ENCODE measurements around the gene ZNF511. TPM values are rescaled to one million over a fixed set of nuclear protein-coding genes. Genes with fewer than 3 reads are reported as not detected.
A peak's percentile ranks its signal among the peaks of the same experiment; 100 is the strongest.

The ZNF511 gene
- total and polyA plus RNA-seq, 7 donors, result 43.2 to 64.2 (median 48.9) TPM

DNA sequence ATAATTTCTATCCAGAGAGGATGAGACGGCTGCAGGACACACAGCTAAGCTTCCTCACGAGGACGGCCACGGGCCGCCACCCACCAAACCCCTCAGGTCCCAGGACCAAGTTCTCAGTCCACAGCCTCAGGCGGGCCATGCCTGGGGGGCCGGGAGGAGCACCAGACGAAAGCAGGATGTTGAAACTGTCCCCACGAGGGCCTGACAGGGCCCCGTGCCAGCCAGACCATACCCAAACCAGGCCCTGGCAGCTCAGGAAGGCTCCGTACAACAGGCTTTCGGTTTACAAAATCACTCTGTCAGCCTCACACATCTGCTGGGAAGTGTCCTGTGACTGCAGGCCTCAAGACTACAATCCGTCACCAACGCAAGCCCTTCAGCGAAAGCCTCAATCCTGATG, 14.5 kb upstream of the ZNF511 start:
- WGBS, 3 donors, result 85 to 88% (median 87%) methylated on average over 15 of the region's 15 CpGs
- Histone ChIP-seq H3K4me1 (no peaks in the 10 kb centered on the region), H3K9me3 (no peaks in the 10 kb centered on the region), H3K4me3 (no peak overlapping the region), H3K27ac (no peak overlapping the region), H3K36me3 (ENCODE audit: insufficient read depth in 1 of 2, low read depth in 1 of 2) (peaks cover 14 to 89% of the 10 kb centered on the region in 2 donors), H3K27me3 (ENCODE audit: insufficient read depth in 3 of 3, low read length in 2 of 3) (no peaks in the 10 kb centered on the region)
- intact Hi-C loops (cut with DNase I), result no loop called here
- ATAC-seq, result no peak
- DNase-seq, result peak in 1 of 2 donors; percentile 20
- TF ChIP-seq, protein P1, sequence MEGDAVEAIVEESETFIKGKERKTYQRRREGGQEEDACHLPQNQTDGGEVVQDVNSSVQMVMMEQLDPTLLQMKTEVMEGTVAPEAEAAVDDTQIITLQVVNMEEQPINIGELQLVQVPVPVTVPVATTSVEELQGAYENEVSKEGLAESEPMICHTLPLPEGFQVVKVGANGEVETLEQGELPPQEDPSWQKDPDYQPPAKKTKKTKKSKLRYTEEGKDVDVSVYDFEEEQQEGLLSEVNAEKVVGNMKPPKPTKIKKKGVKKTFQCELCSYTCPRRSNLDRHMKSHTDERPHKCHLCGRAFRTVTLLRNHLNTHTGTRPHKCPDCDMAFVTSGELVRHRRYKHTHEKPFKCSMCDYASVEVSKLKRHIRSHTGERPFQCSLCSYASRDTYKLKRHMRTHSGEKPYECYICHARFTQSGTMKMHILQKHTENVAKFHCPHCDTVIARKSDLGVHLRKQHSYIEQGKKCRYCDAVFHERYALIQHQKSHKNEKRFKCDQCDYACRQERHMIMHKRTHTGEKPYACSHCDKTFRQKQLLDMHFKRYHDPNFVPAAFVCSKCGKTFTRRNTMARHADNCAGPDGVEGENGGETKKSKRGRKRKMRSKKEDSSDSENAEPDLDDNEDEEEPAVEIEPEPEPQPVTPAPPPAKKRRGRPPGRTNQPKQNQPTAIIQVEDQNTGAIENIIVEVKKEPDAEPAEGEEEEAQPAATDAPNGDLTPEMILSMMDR (IDR thresholded peaks at IDR 0.05), result no peak

DNA sequence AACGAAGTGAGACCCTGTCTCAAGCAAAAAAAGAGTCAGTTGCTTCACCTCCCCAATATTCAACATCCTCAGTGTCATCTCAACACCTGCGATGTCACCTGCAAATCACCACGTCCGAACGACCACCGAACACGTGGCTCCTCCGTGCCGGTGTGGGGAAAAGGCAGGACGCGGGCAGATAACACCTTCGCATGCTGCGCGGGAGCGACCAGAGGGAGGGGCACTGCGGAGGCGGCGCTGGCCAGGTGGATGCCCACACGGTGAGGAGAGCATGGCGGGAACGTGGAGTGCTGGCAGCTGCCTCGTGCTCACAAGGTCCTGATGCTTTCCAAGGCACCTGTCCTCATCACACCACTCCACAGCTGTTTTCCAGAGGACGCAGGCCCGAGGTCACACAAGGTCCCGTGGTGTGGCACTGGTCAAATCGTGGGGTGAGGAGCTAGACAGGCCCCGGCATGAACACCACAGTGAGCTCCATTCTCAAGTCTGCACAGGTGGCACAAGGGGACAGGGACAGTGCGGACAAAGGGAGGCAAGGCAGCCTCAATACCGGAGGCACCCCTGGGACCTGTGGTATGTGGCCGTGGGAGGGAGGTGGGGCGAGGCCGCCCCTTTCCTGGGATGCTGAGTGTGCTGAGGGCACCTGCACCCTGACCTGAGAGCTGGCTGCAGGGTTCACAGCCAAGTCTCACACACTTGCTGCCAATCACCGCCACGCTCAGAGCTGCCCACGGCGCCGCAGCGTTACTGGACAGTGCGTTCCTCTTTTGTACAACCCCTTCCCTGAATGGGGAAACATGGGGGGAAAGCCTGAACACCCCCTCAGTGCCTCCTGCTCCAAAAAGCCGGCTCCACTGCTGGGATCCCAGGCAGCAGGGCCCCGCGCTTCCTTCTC, 13.0 kb upstream of the ZNF511 start:
- H3K4me1 ChIP-seq, result no peaks in the 10 kb centered on the region
- ATAC-seq (peak in 1 of 4 donors; percentile 28), DNase-seq (peak; percentile 9 to 54)
- H3K27me3 ChIP-seq (ENCODE audit: insufficient read depth in 3 of 3, low read length in 2 of 3), result no peaks in the 10 kb centered on the region
- no peak overlapping the region for H3K4me3 ChIP-seq
- H3K9me3 ChIP-seq, result no peaks in the 10 kb centered on the region
- no peak overlapping the region for H3K27ac ChIP-seq
- intact Hi-C loops (cut with DNase I), result no loop called here
- WGBS, 3 donors, result 82 to 88% (median 85%) methylated on average over 35 to 42 of the region's 42 CpGs
- TF ChIP-seq, protein P1 (IDR thresholded peaks at IDR 0.05), result no peak
- H3K36me3 ChIP-seq (ENCODE audit: insufficient read depth in 1 of 2, low read depth in 1 of 2), result peaks cover 17 to 89% of the 10 kb centered on the region in 2 donors

- peaks cover 17 to 97% of the 10 kb centered on the region in 2 donors for H3K36me3 ChIP-seq (ENCODE audit: insufficient read depth in 1 of 2, low read depth in 1 of 2)
- intact Hi-C loops (cut with DNase I), result no loop called here
- no peak for ATAC-seq
- no peak overlapping the region for H3K27ac ChIP-seq
- no peak overlapping the region for H3K4me3 ChIP-seq
- H3K4me1 ChIP-seq, result no peaks in the 10 kb centered on the region
- DNase-seq, result peak in 1 of 2 donors; percentile 15
- WGBS, 3 donors, result 93 to 94% (median 93%) methylated on average over 10 of the region's 10 CpGs
- no peaks in the 10 kb centered on the region for H3K27me3 ChIP-seq (ENCODE audit: insufficient read depth in 3 of 3, low read length in 2 of 3)
- no peaks in the 10 kb centered on the region for H3K9me3 ChIP-seq
- TF ChIP-seq, protein P1 (IDR thresholded peaks at IDR 0.05), result no peak
Measured at GRCh38 chr10:133297504-133297903, 11.2 kb upstream of the ZNF511 start.

GRCh38 chr10:133298466-133298865, 10.2 kb upstream of the ZNF511 start:
- ATAC-seq, result no peak
- no peak for DNase-seq
- Histone ChIP-seq H3K4me1 (no peaks in the 10 kb centered on the region), H3K36me3 (ENCODE audit: insufficient read depth in 1 of 2, low read depth in 1 of 2) (peaks cover 17 to 89% of the 10 kb centered on the region in 2 donors), H3K4me3 (no peak overlapping the region), H3K27me3 (ENCODE audit: insufficient read depth in 3 of 3, low read length in 2 of 3) (no peaks in the 10 kb centered on the region), H3K9me3 (no peaks in the 10 kb centered on the region), H3K27ac (no peak overlapping the region)
- intact Hi-C loops (cut with DNase I), result no loop called here
- 92 to 93% (median 92%) methylated on average over 14 of the region's 14 CpGs for WGBS, 3 donors
- TF ChIP-seq, protein P1 (IDR thresholded peaks at IDR 0.05), result no peak
